ENCODE data around the gene ATRN.

The ATRN gene

DNA sequence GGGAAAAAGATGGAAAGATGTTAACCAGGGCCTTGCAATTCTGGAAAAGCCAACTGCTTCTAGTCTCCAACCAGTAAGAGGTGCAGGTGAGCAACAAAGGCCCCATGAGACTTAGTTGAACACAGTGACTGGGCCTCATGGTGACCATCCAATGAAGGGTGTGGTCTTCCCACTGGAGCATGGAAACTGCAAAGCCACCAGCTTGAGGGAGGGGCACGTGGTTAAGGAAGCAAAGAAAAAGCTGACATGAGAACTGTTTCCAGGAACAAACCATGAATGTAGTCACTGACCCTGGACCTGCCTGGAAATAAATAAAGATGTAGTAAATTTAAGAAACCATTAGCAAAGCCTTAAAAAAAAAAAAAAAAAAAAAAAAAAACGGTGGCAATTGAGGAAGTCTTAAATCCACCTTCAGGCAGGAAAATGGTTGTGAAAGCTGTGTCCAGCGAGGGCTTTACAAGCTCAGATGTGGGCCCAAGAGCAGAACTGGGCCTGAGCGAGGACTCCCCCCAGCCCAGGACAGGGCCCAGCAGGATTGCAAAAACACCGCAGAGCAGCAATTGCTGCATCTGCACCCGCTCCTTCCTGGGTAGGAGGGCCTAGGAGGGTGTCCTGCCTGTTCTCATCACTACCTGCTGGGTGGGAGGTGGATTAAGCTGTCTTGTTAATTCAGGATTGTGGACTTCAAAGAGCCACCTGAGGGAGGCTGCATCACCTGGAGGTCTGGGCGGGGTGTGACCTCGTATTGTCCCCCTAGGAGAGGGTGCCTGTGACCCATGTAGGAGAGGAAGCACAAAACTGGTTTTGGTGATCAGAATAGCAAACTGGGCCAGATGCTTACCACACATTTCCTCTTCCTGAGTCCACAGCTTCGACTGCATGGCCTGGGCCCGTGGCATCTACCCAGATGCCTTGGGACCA, 182.1 kb downstream of the ATRN start:
- no peaks in the 10 kb centered on the region for H3K36me3 ChIP-seq (ENCODE audit: control insufficient read depth in 2 of 2, insufficient read depth in 1 of 2, low read length in 2 of 2)
- H3K27ac ChIP-seq (ENCODE audit: extremely low read depth, low read depth, low read length): no peak overlapping the region
- H3K9me3 ChIP-seq (ENCODE audit: control insufficient read depth, insufficient read depth, low read depth, low read length): no peaks in the 10 kb centered on the region
- POLR2A ChIA-PET: no interaction called here
- H3K4me1 ChIP-seq (ENCODE audit: control insufficient read depth, insufficient read depth, low read length): no peaks in the 10 kb centered on the region
- CTCF ChIA-PET: interaction anchor here (0.7 to 1.2 kb wide), 3 partner anchors 9 to 20 kb away, joined by 3 read pairs; no protein-coding TSS in a partner anchor
- no peak overlapping the region for H3K4me3 ChIP-seq (ENCODE audit: low read depth, low read length)
- TF ChIP-seq ZNF114 (tag by site-specific recombination; IDR thresholded peaks at IDR 0.05): no peak
- no peak for TF ChIP-seq ZNF600 (tag by site-specific recombination; IDR thresholded peaks at IDR 0.05)
- no peak for TF ChIP-seq FEZF1 (tag by site-specific recombination; IDR thresholded peaks at IDR 0.05)
- TF ChIP-seq, protein P1, sequence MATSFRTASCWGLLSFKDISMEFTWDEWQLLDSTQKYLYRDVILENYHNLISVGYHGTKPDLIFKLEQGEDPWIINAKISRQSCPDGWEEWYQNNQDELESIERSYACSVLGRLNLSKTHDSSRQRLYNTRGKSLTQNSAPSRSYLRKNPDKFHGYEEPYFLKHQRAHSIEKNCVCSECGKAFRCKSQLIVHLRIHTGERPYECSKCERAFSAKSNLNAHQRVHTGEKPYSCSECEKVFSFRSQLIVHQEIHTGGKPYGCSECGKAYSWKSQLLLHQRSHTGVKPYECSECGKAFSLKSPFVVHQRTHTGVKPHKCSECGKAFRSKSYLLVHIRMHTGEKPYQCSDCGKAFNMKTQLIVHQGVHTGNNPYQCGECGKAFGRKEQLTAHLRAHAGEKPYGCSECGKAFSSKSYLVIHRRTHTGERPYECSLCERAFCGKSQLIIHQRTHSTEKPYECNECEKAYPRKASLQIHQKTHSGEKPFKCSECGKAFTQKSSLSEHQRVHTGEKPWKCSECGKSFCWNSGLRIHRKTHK (tag by site-specific recombination; IDR thresholded peaks at IDR 0.05): no peak
- peak; percentile 44; the same call in 1 of the 2 replicates for TF ChIP-seq KLF1 (tag by site-specific recombination; IDR thresholded peaks at IDR 0.05)
- TF ChIP-seq ZBTB8A (tag by site-specific recombination; IDR thresholded peaks at IDR 0.05): no peak
- TF ChIP-seq ZXDB (tag by site-specific recombination; IDR thresholded peaks at IDR 0.05): no peak

DNA sequence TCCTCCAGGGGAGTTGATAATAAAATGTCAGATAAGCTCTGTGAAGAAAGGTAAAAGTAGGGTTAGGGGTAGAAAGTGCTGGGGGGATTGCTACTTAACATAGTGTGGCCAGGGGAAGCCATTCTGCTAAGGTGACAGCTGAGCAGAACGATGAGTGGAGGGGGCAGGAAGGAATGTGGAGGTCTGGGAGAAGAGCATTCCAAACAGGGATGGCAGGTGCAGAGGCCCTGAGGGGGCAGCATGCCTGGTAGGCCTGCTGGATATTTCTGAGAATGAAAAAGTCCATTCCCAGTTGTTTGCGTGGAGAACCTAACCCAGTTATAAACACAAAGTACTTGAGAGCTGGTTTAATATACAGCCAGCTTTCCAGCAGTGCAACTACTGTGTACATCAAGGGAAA, 183.1 kb downstream of the ATRN start:
- no peaks in the 10 kb centered on the region for H3K9me3 ChIP-seq (ENCODE audit: control insufficient read depth, insufficient read depth, low read depth, low read length)
- TF ChIP-seq HOXD13 (CRISPR knock-in tag; IDR thresholded peaks at IDR 0.05; ENCODE audit: borderline replicate concordance): no peak
- TF ChIP-seq, protein P2, sequence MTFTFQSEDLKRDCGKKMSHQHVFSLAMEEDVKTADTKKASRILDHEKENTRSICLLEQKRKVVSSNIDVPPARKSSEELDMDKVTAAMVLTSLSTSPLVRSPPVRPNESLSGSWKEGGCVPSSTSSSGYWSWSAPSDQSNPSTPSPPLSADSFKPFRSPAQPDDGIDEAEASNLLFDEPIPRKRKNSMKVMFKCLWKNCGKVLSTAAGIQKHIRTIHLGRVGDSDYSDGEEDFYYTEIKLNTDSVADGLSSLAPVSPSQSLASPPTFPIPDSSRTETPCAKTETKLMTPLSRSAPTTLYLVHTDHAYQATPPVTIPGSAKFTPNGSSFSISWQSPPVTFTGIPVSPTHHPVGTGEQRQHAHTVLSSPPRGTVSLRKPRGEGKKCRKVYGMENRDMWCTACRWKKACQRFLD (tag by site-specific recombination; IDR thresholded peaks at IDR 0.05): no peak
- TF ChIP-seq, protein P3, sequence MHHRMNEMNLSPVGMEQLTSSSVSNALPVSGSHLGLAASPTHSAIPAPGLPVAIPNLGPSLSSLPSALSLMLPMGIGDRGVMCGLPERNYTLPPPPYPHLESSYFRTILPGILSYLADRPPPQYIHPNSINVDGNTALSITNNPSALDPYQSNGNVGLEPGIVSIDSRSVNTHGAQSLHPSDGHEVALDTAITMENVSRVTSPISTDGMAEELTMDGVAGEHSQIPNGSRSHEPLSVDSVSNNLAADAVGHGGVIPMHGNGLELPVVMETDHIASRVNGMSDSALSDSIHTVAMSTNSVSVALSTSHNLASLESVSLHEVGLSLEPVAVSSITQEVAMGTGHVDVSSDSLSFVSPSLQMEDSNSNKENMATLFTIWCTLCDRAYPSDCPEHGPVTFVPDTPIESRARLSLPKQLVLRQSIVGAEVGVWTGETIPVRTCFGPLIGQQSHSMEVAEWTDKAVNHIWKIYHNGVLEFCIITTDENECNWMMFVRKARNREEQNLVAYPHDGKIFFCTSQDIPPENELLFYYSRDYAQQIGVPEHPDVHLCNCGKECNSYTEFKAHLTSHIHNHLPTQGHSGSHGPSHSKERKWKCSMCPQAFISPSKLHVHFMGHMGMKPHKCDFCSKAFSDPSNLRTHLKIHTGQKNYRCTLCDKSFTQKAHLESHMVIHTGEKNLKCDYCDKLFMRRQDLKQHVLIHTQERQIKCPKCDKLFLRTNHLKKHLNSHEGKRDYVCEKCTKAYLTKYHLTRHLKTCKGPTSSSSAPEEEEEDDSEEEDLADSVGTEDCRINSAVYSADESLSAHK (tag by site-specific recombination; IDR thresholded peaks at IDR 0.05): no peak
- TF ChIP-seq, protein P4, sequence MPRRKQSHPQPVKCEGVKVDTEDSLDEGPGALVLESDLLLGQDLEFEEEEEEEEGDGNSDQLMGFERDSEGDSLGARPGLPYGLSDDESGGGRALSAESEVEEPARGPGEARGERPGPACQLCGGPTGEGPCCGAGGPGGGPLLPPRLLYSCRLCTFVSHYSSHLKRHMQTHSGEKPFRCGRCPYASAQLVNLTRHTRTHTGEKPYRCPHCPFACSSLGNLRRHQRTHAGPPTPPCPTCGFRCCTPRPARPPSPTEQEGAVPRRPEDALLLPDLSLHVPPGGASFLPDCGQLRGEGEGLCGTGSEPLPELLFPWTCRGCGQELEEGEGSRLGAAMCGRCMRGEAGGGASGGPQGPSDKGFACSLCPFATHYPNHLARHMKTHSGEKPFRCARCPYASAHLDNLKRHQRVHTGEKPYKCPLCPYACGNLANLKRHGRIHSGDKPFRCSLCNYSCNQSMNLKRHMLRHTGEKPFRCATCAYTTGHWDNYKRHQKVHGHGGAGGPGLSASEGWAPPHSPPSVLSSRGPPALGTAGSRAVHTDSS (tag by site-specific recombination; IDR thresholded peaks at IDR 0.05): no peak
- no peak for TF ChIP-seq ZNF664 (tag by site-specific recombination; IDR thresholded peaks at IDR 0.05)
- TF ChIP-seq ZFP69B (tag by site-specific recombination; IDR thresholded peaks at IDR 0.05): no peak
- no peak for TF ChIP-seq ZNF621 (tag by site-specific recombination; IDR thresholded peaks at IDR 0.05)
- no peak for TF ChIP-seq OSR2 (tag by site-specific recombination; IDR thresholded peaks at IDR 0.05)
- TF ChIP-seq, protein P5, sequence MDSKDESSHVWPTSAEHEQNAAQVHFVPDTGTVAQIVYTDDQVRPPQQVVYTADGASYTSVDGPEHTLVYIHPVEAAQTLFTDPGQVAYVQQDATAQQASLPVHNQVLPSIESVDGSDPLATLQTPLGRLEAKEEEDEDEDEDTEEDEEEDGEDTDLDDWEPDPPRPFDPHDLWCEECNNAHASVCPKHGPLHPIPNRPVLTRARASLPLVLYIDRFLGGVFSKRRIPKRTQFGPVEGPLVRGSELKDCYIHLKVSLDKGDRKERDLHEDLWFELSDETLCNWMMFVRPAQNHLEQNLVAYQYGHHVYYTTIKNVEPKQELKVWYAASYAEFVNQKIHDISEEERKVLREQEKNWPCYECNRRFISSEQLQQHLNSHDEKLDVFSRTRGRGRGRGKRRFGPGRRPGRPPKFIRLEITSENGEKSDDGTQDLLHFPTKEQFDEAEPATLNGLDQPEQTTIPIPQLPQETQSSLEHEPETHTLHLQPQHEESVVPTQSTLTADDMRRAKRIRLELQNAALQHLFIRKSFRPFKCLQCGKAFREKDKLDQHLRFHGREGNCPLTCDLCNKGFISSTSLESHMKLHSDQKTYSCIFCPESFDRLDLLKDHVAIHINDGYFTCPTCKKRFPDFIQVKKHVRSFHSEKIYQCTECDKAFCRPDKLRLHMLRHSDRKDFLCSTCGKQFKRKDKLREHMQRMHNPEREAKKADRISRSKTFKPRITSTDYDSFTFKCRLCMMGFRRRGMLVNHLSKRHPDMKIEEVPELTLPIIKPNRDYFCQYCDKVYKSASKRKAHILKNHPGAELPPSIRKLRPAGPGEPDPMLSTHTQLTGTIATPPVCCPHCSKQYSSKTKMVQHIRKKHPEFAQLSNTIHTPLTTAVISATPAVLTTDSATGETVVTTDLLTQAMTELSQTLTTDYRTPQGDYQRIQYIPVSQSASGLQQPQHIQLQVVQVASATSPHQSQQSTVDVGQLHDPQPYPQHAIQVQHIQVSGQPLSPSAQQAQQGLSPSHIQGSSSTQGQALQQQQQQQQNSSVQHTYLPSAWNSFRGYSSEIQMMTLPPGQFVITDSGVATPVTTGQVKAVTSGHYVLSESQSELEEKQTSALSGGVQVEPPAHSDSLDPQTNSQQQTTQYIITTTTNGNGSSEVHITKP (tag by site-specific recombination; IDR thresholded peaks at IDR 0.05): no peak
- TF ChIP-seq OVOL3 (tag by site-specific recombination; IDR thresholded peaks at IDR 0.05): no peak
- no peak for TF ChIP-seq ZNF626 (tag by site-specific recombination; IDR thresholded peaks at IDR 0.05)
- no peak for TF ChIP-seq ZNF768 (tag by site-specific recombination; IDR thresholded peaks at IDR 0.05)
- TF ChIP-seq, protein P6, sequence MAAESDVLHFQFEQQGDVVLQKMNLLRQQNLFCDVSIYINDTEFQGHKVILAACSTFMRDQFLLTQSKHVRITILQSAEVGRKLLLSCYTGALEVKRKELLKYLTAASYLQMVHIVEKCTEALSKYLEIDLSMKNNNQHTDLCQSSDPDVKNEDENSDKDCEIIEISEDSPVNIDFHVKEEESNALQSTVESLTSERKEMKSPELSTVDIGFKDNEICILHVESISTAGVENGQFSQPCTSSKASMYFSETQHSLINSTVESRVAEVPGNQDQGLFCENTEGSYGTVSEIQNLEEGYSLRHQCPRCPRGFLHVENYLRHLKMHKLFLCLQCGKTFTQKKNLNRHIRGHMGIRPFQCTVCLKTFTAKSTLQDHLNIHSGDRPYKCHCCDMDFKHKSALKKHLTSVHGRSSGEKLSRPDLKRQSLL (tag by site-specific recombination; IDR thresholded peaks at IDR 0.05): no peak
- TF ChIP-seq ZNF610 (tag by site-specific recombination; IDR thresholded peaks at IDR 0.05; ENCODE audit: borderline replicate concordance): no peak
- H3K4me3 ChIP-seq (ENCODE audit: low read depth, low read length): no peak overlapping the region
- H3K27ac ChIP-seq (ENCODE audit: extremely low read depth, low read depth, low read length): no peak overlapping the region
- no peaks in the 10 kb centered on the region for H3K4me1 ChIP-seq (ENCODE audit: control insufficient read depth, insufficient read depth, low read length)
- no peaks in the 10 kb centered on the region for H3K36me3 ChIP-seq (ENCODE audit: control insufficient read depth in 2 of 2, insufficient read depth in 1 of 2, low read length in 2 of 2)
- CTCF ChIA-PET: interaction anchor here (0.9 to 1.2 kb wide), 3 partner anchors 9 to 90 kb away, joined by 3 read pairs; no protein-coding TSS in a partner anchor
- POLR2A ChIA-PET: interaction anchor here (0.5 kb wide), 1 partner anchor 195 kb away, joined by 3 read pairs; no protein-coding TSS in a partner anchor
